ENCODE results near the gene MCU.

DNA sequence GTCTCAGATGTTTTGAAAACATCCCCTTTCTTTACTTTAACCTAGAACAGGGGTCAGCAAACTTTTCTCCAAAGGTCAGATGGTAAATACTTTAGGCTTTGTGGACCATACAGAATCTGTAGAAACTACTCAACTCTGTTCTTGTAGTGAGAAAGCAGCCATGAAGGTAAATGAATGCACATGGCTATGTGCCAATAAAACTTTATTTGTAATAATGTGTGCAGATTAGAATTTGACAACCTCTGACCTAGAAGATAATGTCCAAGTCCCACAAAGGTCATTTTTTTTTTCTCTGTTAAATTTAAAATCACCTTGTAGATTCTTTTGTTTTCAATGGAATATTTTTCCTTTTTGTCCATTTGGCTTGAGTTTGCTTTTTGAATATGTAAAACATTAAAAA is 218.8 kb downstream of the MCU start:
- TF ChIP-seq, protein P1, sequence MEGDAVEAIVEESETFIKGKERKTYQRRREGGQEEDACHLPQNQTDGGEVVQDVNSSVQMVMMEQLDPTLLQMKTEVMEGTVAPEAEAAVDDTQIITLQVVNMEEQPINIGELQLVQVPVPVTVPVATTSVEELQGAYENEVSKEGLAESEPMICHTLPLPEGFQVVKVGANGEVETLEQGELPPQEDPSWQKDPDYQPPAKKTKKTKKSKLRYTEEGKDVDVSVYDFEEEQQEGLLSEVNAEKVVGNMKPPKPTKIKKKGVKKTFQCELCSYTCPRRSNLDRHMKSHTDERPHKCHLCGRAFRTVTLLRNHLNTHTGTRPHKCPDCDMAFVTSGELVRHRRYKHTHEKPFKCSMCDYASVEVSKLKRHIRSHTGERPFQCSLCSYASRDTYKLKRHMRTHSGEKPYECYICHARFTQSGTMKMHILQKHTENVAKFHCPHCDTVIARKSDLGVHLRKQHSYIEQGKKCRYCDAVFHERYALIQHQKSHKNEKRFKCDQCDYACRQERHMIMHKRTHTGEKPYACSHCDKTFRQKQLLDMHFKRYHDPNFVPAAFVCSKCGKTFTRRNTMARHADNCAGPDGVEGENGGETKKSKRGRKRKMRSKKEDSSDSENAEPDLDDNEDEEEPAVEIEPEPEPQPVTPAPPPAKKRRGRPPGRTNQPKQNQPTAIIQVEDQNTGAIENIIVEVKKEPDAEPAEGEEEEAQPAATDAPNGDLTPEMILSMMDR (conservative IDR thresholded peaks at IDR 0.05; ENCODE audit: low read depth, low read length) = no peak
- TF ChIP-seq EZH2 (IDR thresholded peaks at IDR 0.05; ENCODE audit: borderline replicate concordance, low read depth, low read length, poor library complexity, severe bottlenecking) = no peak

Measured in A673 (cell line).